NCI-H1694 (cell line): ENCODE results near the gene SDC1.

ENCODE experiments used
- DNase-seq: peaks from one replicate; lab custom pipeline; 2025; lab: John Stamatoyannopoulos, UW

Gene SDC1

GRCh38 chr2:20227894-20228505 lies 3.1 kb upstream of the SDC1 start:
- DNase-seq = no peak

DNA sequence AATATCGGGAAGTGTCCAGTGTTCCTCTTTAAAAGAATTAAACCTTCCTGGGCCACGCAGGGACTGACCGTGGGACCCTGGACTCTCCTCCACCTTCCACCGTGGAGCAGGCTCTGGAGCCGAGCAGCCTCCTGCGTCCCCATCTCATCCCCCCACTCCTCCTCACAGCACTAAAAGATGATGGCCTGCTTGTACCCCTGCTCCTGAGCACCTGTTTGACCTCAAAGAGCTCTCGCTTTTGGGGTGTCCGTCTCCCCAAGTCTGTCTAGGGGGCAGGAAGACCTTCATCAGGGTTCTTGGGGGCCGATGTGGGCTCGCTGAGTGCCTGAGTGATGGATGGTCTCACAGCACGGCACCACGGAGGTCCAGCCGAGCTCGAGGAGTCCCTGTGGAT lies 1.2 kb upstream of the SDC1 start:
- DNase-seq = no peak

- DNase-seq = peak; percentile 71
Measured at GRCh38 chr2:20225294-20226151, 593 bp upstream of the SDC1 start.

- no peak for DNase-seq
Measured at GRCh38 chr2:20224164-20224715, 690 bp downstream of the SDC1 start.

DNA sequence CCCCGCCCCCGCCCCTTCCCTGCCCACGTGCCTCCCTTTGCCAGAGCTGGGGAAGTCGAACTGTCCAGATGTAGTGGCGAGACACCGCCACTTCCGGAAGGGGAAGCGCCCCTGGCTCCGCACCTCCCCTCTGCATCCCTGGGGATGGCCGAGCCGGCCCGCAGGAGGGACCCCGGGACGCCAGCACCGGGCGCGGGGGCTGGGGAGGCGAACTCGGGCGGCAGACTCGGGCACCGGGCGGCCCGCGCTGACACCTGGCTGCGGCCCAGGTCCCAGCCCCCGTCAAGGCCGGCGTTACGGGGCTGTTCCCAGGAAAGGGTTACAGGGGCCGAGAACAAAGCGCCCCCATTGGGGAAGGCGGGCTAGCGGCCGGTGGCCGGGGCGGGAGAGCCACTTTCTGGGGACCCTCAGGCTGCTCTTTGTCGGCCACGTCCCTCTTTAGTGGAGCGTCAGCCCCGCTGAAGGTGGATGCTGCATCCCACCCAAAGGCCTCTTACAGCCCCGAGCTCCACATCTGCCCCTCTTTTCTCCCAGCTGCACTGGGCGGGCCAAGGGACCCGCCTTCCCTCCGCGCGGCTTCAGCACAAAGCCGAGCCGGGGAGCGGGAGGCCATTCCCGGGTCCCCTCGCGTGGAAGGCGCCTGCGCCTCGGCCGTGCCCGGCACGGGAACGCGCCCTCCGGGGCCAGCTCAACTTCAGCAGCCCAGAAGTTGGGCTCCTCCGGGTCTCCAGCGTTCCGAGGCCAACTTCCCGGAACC lies 1.3 kb downstream of the SDC1 start:
- peak; percentile 62 for DNase-seq

DNA sequence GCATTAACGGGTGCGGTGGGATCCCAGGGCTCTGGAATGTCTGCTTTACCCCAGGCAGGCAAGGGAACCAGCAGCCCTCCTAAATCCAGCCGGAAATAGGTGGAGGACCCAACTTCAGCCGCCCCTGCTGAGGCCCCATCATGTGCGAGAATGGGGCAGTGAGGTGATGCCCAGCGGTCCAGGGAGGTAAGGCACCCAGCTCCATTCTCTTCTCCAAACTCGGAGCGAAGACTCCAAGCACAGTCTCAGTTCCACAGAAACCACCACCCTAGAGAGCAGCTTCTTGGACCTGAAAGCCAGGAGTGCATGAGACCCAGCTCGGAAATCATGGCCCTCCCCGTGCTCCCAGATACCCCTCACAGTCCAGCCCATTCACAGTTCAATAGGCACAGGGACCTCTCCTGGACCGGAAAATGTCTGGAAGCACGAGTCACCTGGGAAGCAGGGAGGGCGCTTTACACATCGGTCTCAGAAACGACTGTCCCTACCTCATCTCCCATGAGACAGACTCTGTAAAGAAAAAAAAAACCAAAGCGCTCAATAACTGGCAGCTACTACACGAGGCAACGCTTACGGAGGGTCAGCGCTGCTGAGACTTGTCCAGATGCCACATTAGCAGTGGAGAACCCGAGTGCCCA lies 2.0 kb downstream of the SDC1 start:
- no peak for DNase-seq

DNA sequence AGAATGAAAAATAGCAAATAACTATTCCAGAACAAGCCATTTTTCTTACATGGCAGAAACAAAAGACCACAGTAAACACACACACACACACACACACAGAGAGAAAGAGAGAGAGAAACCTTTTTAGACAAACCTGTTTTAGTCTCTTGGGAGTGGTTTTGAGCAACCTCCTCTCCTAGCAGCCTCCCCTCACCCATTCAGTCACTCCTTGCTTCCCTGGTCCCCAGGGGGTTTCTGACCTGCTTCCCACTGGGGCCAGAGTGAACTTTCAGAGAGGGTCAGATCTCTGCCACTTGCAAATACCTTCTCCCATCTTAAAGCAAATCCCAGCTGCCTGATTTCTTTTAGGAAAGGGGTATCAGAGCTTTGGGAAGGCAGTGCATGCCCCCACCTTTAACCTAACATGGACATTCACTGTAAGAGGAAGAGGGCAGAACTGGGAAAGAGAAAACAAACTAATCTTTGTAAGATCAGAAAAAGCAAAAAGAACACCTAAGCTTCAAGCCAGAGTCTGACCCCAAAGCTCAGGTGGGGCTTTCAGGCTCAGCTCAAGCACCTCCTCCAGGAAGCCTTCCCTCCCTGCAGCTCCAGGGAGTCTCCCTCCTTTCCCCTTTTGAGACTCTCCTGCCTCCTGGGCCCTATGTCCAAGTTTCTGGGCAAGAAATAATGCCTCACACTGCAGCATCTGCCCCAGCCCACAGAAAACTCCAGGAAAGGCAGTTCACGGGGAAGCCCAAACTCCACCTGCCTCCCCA lies 2.7 kb downstream of the SDC1 start:
- no peak for DNase-seq

- DNase-seq = no peak
Measured at GRCh38 chr2:20221555-20221973, 3.4 kb downstream of the SDC1 start.

- no peak for DNase-seq
Measured at GRCh38 chr2:20220806-20221554, 4.0 kb downstream of the SDC1 start.

DNA sequence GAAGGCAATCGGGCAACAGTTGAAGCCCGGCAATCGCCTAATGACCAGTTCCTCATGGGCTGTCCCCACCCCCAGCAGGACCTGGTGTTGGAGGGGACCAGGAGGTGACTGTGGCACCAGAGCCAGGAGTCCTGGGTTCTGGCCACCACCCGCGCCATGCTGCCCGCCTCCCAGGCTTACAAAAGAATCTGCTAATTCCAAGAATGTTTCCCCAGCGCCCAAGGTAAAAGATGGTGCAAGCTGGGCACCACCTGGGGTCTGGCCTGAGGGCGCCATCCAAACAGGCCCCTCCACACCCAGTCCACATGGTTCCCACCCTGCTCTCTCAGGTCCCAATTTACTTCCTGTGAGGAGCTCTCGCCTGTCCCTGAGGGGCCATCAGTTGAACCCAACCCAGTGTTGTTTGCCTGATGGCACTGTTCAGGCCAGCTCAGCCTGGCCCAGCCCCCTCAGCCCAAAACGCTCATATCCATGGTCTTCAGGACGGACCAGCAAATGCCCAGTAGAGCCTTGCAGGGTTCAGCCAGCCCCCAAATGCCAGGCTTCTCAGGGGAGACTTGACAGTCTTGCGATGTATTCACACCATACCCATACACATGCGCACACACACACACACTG lies 5.1 kb downstream of the SDC1 start:
- no peak for DNase-seq

GRCh38 chr2:20218331-20219320 lies 6.3 kb downstream of the SDC1 start:
- DNase-seq = no peak

- DNase-seq = no peak
Measured at GRCh38 chr2:20217041-20217970, 7.6 kb downstream of the SDC1 start.

GRCh38 chr2:20216130-20217025 lies 8.6 kb downstream of the SDC1 start:
- DNase-seq = no peak

DNA sequence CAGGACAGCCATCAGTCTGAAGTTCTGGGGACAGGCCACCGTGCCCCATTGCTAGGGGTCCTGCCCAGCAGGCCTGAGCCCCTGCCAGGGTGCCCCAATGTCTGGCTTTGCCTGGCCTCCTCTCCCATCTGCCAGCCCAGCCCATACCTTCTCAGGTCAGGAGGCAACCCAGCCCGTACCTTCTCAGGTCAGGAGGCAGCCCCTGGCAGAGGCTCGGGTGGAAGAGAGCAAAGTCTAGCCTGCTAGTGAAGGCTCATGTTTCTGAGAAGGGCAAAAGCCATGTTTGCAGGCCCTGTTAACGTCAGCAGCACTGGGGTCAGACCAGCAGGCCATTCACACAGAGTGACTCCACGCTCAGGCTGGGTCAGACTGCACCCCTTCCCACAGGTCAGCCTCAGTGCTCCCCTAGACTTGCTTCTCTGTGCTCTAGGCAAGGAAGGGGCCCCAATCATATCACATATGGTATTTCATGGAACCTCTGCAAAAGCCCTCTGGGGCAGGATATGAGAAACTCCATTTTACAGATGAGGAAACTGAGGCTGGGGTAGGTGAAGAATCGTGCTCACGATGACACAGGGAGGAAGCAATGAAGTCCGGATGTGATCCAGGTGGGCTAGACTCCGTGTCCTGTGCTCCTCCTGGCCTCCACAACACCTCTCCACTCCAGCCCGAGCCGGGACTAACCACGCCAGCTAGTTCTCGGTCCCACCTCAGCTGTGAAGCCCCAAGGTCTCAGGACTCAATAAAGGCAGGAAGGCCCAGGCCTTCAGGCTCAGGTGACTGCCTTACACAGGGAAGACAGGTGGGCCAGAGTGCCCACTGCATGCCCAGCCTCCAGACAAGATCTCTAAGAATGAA lies 9.5 kb downstream of the SDC1 start:
- DNase-seq = no peak

GRCh38 chr2:20214566-20215182 lies 10.3 kb downstream of the SDC1 start:
- no peak for DNase-seq
